HG02610 (cell line): ENCODE results near the gene ZNF655.
A peak's percentile ranks its signal among the peaks of the same experiment; 100 is the strongest.

ENCODE experiments used
- ATAC-seq: cut with Tn5 transposase; IDR thresholded peaks from one replicate; pipeline ENCODE4 v1.9.1; 2021; ENCODE audit warnings: mild to moderate bottlenecking, moderate library complexity; ENCODE audit not compliant: unreplicated experiment

ZNF655 gene

DNA sequence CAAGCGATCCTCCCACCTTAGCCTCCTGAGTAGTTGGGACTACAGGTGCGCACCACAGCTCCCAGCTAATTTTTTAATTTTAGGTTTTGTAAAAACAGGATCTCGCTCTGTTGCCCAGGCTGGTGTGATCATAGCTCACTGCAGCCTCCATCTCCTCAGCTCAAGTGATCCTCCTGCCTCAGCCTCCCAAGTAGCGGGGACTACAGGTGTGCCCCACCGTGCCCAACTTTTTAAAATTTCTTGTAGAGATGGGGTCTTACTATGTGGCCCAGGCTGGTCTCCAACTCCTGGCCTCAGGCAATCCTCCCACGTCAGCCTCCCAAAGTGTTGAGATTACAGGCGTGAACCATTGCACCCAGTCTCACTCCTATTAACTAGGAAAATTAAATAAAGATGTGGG lies 47.1 kb downstream of the ZNF655 start:
- no peak for ATAC-seq

DNA sequence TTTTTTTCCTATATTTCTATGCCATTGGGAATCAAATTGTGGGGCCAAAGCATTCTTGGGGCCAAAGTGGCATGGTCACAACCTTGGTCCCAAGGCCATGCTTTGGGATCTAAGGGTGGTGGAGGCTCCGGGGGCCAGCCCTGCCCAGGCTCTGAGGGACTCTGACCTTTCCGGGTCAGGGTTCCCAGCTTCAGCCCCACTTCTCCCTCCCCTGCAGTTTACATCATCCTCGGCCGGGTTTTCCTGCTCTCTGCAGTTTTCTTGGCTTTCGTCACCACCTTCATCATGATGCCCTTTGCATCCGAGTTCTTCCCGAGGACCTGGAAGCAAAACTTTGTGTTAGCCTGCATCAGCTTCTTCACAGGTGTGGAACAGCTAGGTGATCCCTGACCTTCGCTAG lies 48.1 kb downstream of the ZNF655 start:
- no peak for ATAC-seq

DNA sequence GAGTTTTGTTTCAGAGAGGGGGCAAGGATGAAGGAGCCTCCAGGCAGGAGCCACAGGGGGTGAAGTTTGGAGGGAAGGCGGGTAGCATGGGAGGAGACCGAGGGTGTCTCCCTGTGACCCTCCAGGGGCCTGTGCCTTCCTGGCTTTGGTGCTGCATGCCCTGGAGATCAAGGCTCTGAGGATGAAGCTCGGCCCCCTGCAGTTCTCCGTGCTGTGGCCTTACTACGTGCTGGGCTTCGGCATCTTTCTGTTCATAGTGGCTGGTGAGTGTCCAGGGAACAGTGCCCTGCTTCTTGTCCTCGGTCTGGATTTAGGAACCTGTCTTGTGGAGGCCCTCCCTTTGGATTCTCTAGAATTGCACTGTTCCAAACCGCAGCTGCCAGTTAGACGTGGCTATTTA lies 49.1 kb downstream of the ZNF655 start:
- no peak for ATAC-seq

DNA sequence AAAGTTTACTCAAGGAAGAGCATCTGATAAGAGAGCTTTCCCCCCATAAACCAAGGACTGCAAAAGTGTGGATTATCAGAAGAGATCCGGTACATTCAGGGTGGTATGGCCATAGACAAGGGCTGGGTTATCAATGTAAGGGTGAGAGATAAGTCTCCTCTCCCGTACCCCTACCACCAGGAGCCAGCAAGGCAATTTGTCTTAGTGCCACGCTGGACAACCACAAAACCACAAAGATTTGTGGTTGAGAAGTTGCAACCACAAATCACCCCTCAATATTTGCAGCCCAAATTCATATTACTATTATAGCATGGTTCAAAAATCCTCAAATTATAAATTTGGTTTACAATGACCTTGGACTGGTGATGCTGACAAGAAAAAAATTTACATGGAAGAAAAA lies 56.1 kb downstream of the ZNF655 start:
- no peak for ATAC-seq

DNA sequence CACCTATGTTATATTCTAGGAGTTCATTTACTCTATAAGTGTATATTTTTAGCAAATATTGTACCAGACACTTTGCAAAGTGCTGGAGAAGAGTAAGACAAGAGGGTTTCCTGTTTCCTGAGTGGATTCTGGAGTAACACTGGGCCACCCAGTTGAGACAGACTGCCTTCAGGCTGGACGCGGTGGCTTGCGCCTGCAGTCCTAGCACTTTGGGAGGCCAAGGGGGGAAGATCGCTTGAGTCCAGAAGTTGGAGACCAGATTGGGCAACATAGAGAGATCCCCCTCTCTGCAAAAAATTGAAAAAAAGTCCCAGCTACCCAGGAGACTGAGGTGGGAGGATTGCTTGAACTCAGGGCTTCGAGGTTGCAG lies 57.5 kb downstream of the ZNF655 start:
- no peak for ATAC-seq

DNA sequence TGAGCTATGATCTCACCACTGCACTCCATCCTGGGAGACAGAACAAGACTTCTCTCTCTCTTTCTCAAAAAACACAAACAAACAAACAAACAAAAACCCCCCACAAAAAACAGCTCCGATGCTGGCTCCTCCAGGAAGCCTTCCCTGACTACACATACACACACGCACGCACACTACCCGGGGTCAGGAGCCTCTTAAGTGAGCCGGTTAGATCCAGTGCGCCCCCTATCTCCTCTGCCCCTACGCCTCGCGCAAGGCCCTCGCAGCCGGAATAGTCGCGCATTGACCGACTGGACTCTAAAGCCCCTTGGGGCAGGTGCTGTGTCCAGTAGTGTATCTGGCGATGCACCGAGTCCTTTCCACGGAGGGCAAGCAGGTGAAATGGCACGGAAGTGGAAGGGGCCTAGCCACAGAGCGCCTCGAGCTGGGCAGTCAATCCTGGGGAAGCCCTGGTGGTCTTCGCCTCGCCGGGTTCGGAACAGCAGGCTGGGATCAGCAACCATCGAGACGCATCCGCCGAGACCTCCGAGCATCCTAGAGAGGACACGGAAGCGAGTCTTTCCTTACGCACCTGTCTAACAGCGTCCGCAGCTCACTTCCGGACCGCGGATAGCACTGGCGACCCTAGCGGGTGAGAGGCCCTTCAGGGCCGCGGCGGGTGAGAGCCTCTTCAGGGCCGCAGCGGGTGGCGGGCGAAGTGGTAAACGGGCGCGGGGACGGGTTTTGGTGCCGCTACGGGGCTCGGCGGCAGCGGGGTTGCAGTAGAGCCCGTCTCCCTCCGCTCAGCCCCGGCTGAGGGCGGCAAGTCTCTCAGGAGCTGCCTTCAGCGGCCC lies 58.1 kb downstream of the ZNF655 start, which contains the start of gene ZSCAN25:
Gene ZSCAN25, plus strand, starts transcription at position 588 of the 833 bp plus-strand sequence. CDS start 2,661 bp downstream, outside the sequence.
- peak; percentile 94 for ATAC-seq

DNA sequence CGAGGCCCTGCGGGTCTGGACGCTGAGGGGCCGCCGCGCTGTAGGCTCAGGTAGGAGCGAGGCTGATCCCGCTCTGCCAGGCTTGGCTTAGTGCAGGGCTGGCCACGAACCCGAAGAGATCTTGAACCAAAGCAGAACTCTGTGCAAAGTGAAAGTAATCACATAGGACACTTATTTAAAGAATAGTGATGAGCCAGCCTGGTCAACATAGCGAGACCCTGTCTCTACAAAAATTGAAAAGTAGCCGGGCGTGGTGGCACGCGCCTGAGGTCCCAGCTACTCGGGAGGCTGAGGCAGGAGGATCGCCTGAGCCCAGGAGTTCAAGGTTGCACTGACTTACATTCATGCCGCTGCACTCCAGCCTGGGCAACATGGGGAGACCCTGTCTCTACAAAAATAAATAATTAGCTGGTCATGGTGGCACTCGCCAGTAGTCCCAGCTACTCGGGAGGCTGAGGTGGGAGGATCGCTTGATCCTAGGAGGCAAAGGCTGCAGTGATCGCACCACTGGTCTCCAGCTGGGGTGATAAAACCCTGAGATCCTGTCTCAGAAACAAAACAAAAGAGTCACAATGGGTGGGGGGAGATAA lies 58.8 kb downstream of the ZNF655 start:
- ATAC-seq = no peak

DNA sequence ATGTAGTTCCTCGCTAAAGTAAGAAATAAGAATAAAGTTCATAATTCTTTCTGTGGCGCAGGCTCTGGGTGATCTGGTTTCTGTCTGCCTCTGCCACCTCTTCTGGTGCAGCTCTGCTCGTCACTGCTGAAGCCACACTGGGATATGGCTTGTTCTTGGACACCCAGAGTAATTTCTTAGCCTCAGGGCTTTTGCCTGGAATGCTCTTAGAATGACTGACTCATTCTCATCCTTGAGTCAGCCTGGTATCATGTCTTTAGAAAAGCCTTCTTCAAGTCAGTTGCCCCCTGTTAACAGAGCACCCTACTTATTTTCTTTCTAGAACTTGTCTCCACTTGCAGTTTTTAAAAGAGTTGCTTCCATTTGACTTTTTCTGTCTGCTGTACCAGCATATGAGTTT lies 60.3 kb downstream of the ZNF655 start:
- ATAC-seq = no peak

DNA sequence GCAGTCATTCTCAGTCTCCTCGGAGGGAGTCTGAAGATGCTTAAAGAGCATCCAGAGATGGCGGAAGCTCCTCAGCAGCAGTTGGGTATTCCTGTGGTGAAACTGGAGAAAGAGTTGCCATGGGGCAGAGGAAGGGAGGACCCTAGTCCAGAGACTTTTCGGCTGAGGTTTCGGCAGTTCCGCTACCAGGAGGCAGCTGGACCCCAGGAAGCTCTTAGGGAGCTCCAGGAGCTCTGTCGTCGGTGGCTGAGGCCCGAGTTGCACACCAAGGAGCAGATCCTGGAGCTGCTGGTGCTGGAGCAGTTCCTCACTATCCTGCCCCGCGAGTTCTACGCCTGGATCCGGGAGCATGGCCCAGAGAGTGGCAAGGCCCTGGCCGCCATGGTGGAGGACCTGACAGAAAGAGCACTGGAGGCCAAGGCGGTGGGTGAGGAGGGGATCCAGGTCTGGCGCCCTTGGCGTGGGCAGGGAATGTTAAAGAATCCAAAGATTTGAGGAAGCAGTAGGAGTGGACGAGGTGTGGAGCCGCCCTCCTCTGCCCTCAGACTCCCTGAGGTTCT lies 61.2 kb downstream of the ZNF655 start:
- ATAC-seq = no peak

DNA sequence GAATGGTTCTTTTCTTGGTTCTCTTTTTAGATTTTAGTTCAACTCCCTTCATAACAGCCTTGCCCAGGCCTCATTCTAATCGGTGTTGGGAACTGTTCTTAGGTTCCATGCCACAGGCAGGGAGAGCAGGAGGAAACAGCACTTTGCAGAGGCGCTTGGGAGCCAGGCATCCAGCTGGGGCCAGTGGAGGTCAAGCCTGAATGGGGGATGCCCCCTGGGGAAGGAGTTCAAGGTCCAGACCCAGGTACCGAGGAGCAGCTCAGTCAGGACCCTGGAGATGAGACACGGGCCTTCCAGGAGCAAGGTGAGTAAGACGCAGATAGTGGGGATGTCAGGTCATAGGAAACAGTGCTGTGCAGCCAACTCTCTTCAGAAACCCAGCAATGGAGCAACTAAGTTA lies 62.8 kb downstream of the ZNF655 start:
- ATAC-seq = no peak

DNA sequence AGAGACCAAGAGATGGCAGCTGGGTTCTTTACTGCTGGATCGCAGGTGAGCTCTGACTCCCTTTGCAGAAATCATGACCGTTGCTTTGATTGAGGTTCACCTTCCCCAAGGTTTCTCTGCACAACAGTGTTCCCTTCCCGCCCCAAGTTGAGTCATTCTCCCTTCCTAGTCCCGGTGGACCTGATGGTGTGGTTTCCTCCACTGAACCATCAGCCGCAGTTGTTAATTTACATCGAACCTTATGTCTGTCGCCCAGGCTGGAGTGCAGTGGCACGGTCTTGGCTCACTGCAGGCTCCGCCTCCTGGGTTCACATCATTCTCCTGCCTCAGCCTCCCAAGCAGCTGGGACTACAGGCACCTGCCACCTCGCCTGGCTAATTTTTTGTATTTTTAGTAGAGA lies 64.2 kb downstream of the ZNF655 start:
- no peak for ATAC-seq

DNA sequence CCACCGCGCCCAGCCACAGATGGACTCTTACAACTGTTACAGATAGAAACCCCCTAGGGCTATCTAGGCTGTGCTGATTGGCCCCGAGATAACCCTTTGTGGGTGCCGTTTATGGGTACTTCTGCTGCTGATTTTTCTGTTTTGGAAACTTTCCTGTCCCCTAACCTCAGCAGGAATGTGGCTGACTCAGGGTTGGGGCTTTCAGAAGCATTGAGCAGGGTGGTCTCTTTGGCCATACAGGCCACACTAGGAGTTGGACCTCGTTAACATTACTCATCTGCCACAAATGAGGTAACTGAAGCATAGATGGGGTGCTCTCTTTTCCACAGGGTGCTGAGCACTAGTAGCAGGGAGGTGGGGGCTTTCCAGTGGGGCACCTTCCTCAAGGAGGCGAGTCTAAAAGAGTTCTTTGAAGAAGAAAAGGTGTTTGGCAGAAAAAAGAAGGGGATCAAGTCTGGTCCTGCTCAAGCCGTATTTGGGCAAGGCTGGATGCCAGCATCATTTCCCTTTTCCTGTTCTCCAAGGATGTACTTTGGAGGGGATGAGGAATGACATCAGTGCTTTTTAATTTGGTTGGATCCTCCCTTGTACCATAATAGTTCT lies 64.8 kb downstream of the ZNF655 start:
- ATAC-seq = no peak

DNA sequence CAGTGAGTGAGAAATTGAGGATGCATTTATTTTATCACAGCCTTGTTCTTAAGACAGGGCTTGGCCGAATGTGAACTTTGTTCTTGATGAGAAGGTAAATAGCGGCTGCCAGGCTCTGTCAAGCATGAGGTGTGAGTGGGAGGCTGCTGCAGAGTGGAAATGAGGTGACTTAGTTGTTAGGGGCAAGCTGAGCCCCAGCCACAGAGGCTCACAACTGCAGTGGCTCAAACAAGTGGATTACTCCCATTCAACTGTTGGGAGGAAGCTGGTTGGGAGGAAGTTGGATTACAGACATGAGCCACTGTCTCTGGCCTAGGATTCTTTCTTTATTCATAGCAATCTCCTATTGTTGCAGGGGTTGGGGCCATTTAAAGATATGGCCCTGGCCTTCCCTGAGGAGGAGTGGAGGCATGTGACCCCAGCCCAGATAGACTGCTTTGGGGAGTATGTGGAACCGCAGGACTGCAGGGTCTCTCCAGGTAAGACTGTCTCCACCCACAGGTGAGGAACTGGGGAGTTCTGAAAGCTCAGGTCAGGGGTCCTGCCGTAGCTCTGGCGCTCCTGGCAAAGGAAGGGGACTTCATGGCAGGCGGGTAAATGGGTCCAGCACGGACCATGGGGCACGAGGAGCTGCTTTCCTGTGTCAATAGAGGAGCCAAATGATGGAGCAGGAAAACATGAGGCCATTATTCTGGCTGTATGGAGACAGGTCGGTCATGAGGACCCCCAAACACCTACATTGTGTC lies 65.4 kb downstream of the ZNF655 start:
- ATAC-seq = no peak

DNA sequence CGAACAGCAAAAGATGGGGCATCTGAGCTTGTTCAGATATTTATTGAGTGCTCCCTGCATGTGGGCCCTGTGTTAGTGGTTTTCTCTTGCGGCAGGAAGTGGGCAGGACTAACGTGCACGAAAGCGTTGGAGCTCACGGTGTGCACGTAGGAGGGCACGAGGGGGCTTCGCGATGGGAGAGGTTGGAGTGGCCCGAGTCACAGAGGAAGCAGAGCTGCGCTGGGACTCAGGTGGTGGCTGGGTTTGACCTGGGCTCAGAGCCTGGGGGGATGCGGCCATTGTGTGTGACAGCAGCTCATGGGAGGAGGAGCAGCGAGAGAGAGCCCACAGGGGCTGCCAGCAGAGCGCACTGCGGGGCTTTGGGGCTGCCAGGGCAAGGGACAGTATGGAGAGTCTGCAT lies 66.0 kb downstream of the ZNF655 start:
- no peak for ATAC-seq

DNA sequence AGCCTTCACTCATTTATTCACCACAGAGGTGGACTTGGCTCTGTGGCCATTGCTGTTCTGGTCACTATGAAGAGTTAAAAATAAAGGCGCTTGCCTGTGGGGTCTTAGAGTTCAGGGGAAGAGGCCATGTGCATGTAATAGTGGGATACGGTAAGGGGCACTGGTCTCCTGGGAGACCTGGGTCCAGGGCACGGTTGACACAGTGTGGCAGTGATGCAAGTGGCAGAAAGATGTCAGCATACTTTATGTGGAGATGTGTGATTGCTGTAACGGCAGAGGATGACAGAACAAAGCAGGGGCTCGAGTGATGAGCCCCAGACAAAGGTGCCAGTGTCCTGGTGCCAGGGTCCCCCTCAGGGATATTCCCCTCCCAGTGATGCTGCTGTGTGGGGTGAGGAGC lies 66.9 kb downstream of the ZNF655 start:
- ATAC-seq = no peak

DNA sequence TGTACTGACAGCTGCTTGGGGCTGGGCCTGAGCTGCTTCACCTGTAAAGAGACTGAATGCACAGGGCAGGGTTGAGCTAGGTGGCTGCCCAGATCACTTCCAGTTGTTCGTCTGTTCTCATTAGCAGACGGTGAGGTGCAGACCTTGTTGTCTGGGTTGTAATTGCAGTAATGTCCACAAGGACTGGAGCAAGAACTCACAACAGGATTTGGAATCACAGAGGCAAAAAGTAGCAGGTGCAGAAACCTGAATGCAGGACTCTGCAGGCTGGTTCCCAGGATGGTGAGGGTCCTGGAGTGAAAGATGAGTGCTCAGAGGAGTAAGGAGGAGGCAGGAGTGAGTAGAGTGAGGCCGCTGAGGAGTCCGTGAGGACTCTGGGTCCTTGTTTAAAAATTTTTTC lies 67.5 kb downstream of the ZNF655 start:
- no peak for ATAC-seq
